GM18505 (cell line): ENCODE data around the gene MATCAP1.

Experiments used
- ATAC-seq: cut with Tn5 transposase; IDR thresholded peaks from one replicate; pipeline ENCODE4 v1.9.1; 2021; ENCODE audit not compliant: unreplicated experiment
- POLR2A ChIP-seq: IDR thresholded peaks from 4 replicates; pipeline ENCODE4 v1.6.1; 2011; ENCODE audit warnings: borderline replicate concordance; ENCODE audit not compliant: insufficient read depth, insufficient read length; ENCODE audit errors: extremely low read depth

MATCAP1 gene

DNA sequence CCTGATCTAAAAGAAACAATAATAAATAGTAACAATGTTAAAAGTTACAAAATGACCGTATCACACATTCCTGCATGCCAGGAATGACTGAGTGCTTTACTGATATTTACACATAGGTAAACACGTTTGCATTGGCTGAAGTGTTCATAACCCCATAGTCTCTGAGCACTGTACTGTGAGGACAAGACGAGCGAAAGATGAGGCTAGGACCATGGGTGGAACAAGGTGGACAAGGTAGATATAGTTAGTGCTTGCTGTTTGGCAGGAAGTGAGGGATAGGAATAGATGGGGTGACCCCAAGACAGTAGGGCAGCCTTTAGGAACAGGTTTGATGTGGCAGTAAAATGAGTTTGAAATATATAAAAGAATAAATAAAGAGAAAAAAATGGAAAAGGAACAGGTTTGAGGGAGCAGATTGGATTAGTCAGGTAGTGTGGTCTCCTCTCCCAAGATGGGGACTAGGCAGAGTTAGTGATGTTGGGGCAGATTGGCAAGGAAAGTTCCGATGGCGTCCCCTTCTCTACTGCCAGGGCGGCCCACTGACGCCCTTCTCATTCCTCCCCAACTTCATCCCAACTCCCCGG is 7.7 kb upstream of the MATCAP1 start:
- no peak for TF ChIP-seq POLR2A
- no peak for ATAC-seq

DNA sequence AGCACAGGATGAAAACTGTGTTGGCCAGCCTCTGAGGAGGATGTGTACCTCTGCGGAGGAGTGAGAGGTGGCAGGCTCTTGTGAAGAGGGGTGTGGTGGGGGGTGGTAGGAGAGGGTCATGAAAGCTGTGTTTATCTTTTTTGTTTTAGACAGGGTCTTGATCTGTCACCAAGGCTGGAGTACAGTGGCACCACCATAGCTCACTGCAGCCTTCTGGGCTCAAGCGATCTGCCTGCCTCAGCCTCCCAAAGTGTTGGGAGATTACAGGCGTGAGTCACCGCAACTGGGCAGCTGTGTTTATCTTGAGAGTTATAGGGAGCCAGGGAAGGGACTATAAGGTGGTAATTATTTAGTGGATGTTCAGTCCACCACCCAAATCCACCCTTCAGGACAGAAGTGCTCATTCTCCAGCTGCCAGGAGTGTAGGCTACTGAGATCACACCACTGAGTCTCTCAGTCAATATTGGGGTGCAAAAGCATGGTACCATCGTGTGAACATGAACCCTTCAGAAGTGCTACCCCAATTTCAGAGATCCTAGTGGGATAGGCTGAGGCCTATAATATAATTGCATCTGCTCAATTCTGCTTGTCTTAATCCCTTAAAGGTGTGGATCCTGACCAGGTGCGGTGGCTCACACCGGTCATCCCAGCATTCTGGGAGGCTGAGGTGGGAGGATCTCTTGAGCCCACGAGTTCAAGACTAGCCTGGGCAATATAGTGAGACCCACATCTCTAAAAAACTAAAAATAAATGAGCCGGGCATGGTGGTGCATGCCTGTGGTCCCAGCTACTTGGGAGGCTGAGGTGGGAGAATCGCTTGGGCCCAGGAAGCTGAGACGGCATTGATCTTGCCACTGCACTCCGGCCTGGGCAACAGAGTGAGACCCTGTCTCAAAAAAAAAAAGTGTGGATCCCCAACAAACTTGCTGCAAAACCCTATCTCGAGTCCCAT is 7.0 kb upstream of the MATCAP1 start:
- no peak for TF ChIP-seq POLR2A

DNA sequence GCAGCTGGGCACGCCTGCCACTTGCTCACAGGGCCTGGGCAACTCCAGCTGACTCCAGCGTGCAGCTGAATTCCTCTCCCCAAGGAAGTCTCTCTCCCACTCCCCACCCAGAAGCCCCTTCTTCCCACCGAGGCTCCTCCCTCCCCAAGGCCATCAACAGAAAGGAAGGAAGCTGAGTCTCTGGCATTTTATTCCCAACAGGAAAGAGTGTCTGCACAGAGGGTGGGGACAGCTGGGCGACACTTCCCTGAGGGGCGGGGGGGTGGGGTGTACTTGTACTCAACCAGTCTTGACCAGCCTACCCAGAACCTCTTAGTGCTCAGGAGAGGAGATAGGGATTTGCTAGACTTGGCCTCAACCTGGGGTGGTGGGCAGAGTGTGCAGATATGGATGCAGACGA is 6.3 kb upstream of the MATCAP1 start, which contains the start of gene EXOC3L1:
Gene EXOC3L1, minus strand, starts transcription at position 96 of the 400 bp plus-strand sequence. CDS start 460 bp downstream, outside the sequence.
- no peak for TF ChIP-seq POLR2A
- no peak for ATAC-seq

More for the DNA sequence above, 7.0 kb upstream of the MATCAP1 start:
- ATAC-seq, result no peak

DNA sequence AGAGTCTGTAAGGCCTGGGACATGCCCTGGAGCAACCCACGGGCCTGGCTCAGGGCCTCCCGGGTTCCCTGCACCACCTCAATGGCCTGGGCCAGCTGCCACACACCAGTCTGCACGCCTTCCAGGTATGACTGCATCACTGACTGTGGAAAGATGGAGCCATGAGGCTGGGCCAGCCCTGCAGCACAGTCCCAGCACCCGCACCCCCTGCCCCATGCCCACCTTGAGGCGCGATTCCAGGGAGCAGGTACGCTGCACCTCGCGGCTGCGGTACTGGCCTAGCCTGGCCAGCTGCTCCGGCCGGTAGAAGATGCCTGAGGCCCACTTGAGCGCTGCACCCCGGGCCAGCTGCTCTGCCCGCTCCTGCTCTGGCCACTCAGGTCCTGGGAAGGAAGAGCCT is 5.0 kb upstream of the MATCAP1 start:
- no peak for ATAC-seq
- no peak for TF ChIP-seq POLR2A

DNA sequence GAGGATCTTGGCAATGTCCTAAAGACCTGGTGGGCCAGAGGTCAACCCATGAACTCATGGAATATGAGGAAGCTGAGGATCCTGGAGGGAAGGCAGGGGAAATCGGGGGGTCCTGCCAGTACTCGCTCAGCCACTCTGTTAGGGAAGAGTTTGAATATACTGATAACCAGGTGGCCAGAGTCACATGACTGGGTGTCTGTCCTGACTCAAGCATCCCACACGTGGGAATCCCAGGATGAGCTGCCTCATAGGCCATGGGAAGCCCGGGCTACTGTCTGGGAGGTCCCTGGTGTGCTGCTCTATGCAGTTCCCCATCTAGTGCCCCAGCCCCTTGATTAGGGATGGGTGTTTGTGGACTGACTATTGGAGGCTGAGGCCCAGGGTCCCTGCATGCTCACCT is 4.6 kb upstream of the MATCAP1 start:
- no peak for ATAC-seq
- TF ChIP-seq POLR2A, result no peak

GRCh38 chr16:67187175-67187890 is 3.6 kb upstream of the MATCAP1 start:
- no peak for TF ChIP-seq POLR2A
- ATAC-seq, result no peak

DNA sequence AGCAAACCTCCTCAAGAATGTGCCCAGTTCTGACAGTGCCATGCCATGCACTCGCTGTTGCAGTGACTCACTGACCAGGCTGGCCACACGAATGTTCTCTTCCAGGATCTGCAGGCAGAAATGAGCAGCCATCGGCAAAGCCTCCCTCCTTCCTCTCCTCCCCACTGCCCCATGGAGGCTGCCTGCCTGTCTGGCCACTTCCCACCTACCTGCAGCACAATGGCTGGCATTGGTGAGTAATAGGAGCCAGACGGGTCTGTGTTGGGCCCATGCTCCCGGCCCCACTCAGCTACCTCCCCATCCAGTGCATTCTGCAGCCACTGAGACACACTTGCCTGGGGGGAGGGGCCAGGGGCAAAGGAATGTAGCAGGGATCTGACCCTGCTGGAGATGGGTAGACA is 2.8 kb upstream of the MATCAP1 start:
- no peak for ATAC-seq
- no peak for TF ChIP-seq POLR2A

DNA sequence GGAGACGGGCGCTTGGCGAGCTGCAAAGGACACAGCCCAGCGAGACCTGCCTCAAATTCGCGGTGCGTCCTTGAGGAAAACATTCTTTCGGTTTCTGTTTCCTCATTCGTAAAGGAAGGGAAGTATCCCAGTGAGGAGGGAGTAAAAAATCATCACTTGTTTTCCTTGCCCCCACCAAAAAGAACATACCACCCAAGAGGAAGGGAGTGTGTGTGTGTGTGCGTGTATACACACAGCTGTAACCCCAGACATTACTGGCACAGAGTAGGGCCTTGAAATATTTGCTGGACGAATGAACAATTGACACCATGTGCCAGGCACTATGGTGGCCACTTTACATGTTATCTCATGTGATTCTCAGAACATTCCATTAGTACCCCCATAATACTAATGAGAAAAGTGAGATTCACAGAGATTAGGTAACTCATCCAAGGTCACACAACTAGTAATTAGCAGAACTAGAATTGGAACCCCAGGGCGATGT is 1.9 kb upstream of the MATCAP1 start:
- no peak for TF ChIP-seq POLR2A
- ATAC-seq, result no peak

GRCh38 chr16:67184995-67185650 is 1.4 kb upstream of the MATCAP1 start:
- no peak for ATAC-seq

DNA sequence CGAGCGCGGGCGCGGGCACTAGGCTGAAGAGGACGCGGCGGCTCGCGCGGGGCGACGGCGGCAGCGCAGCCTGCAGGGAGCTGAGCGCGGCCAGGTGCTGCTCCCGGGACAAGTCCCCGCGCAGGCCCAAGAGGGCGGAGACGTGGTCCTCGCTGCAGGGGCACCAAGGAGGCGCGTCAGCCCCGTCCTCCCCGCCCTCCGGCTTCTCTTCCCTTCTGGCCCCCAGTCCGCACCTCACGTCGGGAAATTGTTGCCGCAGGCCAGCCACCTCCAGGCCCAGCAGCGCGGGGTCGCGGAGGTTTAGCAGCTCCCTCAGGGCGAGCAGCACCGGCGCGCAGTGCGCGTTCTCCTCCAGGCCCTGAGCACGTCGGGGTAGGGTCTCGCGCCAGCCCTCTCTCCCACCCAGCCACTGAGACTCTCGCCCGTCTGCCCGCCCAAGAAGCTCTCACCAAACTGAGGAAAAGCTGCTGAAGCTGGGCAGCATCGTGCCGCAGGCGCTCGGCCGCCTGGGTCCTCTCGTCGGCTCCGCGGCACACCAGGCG is 761 bp upstream of the MATCAP1 start:
- TF ChIP-seq POLR2A, result no peak
- ATAC-seq, result peak; percentile 20

More at GRCh38 chr16:67184995-67185650, 1.4 kb upstream of the MATCAP1 start:
- TF ChIP-seq POLR2A, result no peak

DNA sequence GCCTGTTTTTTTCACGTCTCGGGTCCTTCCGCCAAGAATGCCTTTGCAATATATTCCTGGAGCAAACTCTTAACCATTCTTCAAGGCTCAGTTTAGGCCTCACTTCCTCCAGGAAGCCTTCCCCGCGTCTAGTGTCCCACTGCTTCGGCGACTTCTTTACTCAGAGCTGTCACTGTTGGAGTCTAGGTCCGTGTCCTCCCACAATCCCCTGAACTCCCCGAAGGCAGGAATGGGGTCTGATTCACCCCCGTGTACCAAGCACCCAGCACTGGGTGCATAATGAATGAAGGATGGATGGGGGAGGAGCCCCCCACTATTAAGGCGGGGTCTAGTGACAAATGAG is 508 bp downstream of the MATCAP1 start:
- ATAC-seq, result no peak
- peak; percentile 47 for TF ChIP-seq POLR2A

- TF ChIP-seq POLR2A, result no peak
These were observed 1.5 kb downstream of the MATCAP1 start for GRCh38 chr16:67182288-67182687.

More at GRCh38 chr16:67182288-67182687, 1.5 kb downstream of the MATCAP1 start:
- no peak for ATAC-seq
